Embryonic facial prominence (tissue), 1 donor: ENCODE data around the gene TSPOAP1.

Experiments
- DNase-seq: peaks from one replicate; pipeline ENCODE4 v3.0.0-alpha.2; 2016; ENCODE audit errors: extremely low spot score

Gene TSPOAP1

GRCh38 chr17:58316260-58316960 is 12.2 kb downstream of the TSPOAP1 start:
- no peak for DNase-seq

GRCh38 chr17:58315750-58316149 is 12.8 kb downstream of the TSPOAP1 start:
- no peak for DNase-seq

GRCh38 chr17:58315281-58315711 is 13.3 kb downstream of the TSPOAP1 start:
- DNase-seq, result no peak

GRCh38 chr17:58314706-58315015 is 13.9 kb downstream of the TSPOAP1 start:
- no peak for DNase-seq

GRCh38 chr17:58313815-58314705 is 14.5 kb downstream of the TSPOAP1 start:
- no peak for DNase-seq

GRCh38 chr17:58312829-58313228 is 15.8 kb downstream of the TSPOAP1 start:
- no peak for DNase-seq

GRCh38 chr17:58312021-58312630 is 16.5 kb downstream of the TSPOAP1 start:
- no peak for DNase-seq

GRCh38 chr17:58311429-58311894 is 17.1 kb downstream of the TSPOAP1 start:
- DNase-seq, result no peak

- no peak for DNase-seq
Measured at GRCh38 chr17:58310511-58311428, 17.8 kb downstream of the TSPOAP1 start.

GRCh38 chr17:58309918-58310259 is 18.7 kb downstream of the TSPOAP1 start:
- DNase-seq, result no peak

GRCh38 chr17:58308985-58309917 is 19.3 kb downstream of the TSPOAP1 start:
- DNase-seq, result no peak

- no peak for DNase-seq
Measured at GRCh38 chr17:58308173-58308984, 20.2 kb downstream of the TSPOAP1 start.

GRCh38 chr17:58307468-58308172 is 21.0 kb downstream of the TSPOAP1 start:
- no peak for DNase-seq

GRCh38 chr17:58306131-58306951 is 22.3 kb downstream of the TSPOAP1 start:
- no peak for DNase-seq

GRCh38 chr17:58305626-58306025 is 23.0 kb downstream of the TSPOAP1 start:
- no peak for DNase-seq

- DNase-seq, result no peak
Measured at GRCh38 chr17:58304750-58305486, 23.7 kb downstream of the TSPOAP1 start.

- DNase-seq, result no peak
Measured at GRCh38 chr17:58303971-58304749, 24.4 kb downstream of the TSPOAP1 start.
